Hematopoietic multipotent progenitor cell (in vitro differentiated cells): ENCODE measurements around the gene TMEM178A. TPM values are rescaled to one million over a fixed set of nuclear protein-coding genes. Genes with fewer than 3 reads are reported as not detected.

ENCODE experiments used
- DNase-seq, 3 donors: peaks; one replicate each; pipeline ENCODE4 v3.0.0-alpha.2; 2011 to 2015; ENCODE audit warnings: low read depth in 2 of 3, low spot score in 2 of 3
- total RNA-seq: library from RNA; depleted of rRNA; stranded (reverse); fragments of >200 nt; gene quantifications from one replicate; pipeline ENCODE4 v1.2.3, GENCODE V29; 2012

Gene TMEM178A
- total RNA-seq, 1 donor: 0.81 TPM

GRCh38 chr2:39736640-39737039, 70.9 kb downstream of the TMEM178A start:
- DNase-seq: no peak

- DNase-seq: no peak
These were observed 71.9 kb downstream of the TMEM178A start for GRCh38 chr2:39737661-39738060.

GRCh38 chr2:39738936-39739335, 73.2 kb downstream of the TMEM178A start:
- no peak for DNase-seq

GRCh38 chr2:39739386-39739785, 73.7 kb downstream of the TMEM178A start:
- no peak for DNase-seq

- DNase-seq: no peak
These were observed 76.2 kb downstream of the TMEM178A start for GRCh38 chr2:39741871-39742270.

- DNase-seq: no peak
These were observed 77.6 kb downstream of the TMEM178A start for GRCh38 chr2:39743269-39743776.

- DNase-seq: no peak
These were observed 89.7 kb downstream of the TMEM178A start for GRCh38 chr2:39755466-39755865.

GRCh38 chr2:39757156-39757555, 91.4 kb downstream of the TMEM178A start:
- DNase-seq: no peak

GRCh38 chr2:39762448-39762847, 96.7 kb downstream of the TMEM178A start:
- no peak for DNase-seq

Other genes with a start within 250 kb of the TMEM178A start
- 12.4 TPM for gene MAP4K3, start 228.6 kb upstream of the TMEM178A start, total RNA-seq
- gene THUMPD2, start 113.3 kb downstream of the TMEM178A start, total RNA-seq: 7.5 TPM